ENCODE measurements around the gene NEU4. TPM values are rescaled to one million over a fixed set of nuclear protein-coding genes. Genes with fewer than 3 reads are reported as not detected.

NEU4 gene
- total and polyA plus RNA-seq, 9 of the 15 experiments (the other 6 are each of a cell fraction or from before 2014, with no cell fraction given) = 0.01 to 0.40 TPM; not detected in 7

- no peak for TF ChIP-seq POU5F1 (IDR thresholded peaks at IDR 0.05; ENCODE audit: borderline replicate concordance, low read depth, low read length, partially characterized antibody)
- no peak for TF ChIP-seq CHCHD3 (CRISPR knock-in tag; IDR thresholded peaks at IDR 0.05)
- no peak for TF ChIP-seq NONO (IDR thresholded peaks at IDR 0.05; ENCODE audit: low read depth in 2 of 2, low read length in 1 of 2)
- no peak for TF ChIP-seq ZNF639 (CRISPR knock-in tag; conservative IDR thresholded peaks at IDR 0.05 in 1 of 2, IDR thresholded peaks at IDR 0.05 in 1 of 2)
- no peak for TF ChIP-seq TRIM25 (IDR thresholded peaks at IDR 0.05; ENCODE audit: borderline replicate concordance)
- no peak for TF ChIP-seq ZBTB12 (CRISPR knock-in tag; IDR thresholded peaks at IDR 0.05)
- TF ChIP-seq TFE3 (CRISPR knock-in tag; IDR thresholded peaks at IDR 0.05) = no peak
- no peak for TF ChIP-seq ZNF3 (CRISPR knock-in tag; IDR thresholded peaks at IDR 0.05)
- no peak for TF ChIP-seq JUNB (CRISPR knock-in tag; conservative IDR thresholded peaks at IDR 0.05)
- 0 out of 2 replicates have a peak, but pooled peaks have one; percentile 40 for TF ChIP-seq CBX1 (IDR thresholded peaks at IDR 0.05; ENCODE audit: low read depth)
- no peak for TF ChIP-seq TSC22D4 (tag; IDR thresholded peaks at IDR 0.05)
- no peak for TF ChIP-seq ZSCAN32 (CRISPR knock-in tag; IDR thresholded peaks at IDR 0.05)
- TF ChIP-seq ESRRB (CRISPR knock-in tag; IDR thresholded peaks at IDR 0.05; ENCODE audit: borderline replicate concordance) = no peak
- no peak for TF ChIP-seq KDM2B (CRISPR knock-in tag; IDR thresholded peaks at IDR 0.05)
- no peak for TF ChIP-seq KAT8 (IDR thresholded peaks at IDR 0.05; ENCODE audit: low read depth)
- TF ChIP-seq GTF2B (IDR thresholded peaks at IDR 0.05; ENCODE audit: extremely low read depth, insufficient read length) = no peak
- no peak for TF ChIP-seq ZNF76 (CRISPR knock-in tag; IDR thresholded peaks at IDR 0.05; ENCODE audit: borderline replicate concordance)
- no peak for TF ChIP-seq MAFG (tag; conservative IDR thresholded peaks at IDR 0.05)
- no peak for TF ChIP-seq MTF1 (CRISPR knock-in tag; IDR thresholded peaks at IDR 0.05; ENCODE audit: borderline replicate concordance)
- TF ChIP-seq CEBPG (CRISPR knock-in tag; IDR thresholded peaks at IDR 0.05) = peak; percentile 50
- TF ChIP-seq CEBPG (tag; conservative IDR thresholded peaks at IDR 0.05 in 1 of 2, IDR thresholded peaks at IDR 0.05 in 1 of 2) = no peak; a peak in 1 of 4 replicates
- no peak for TF ChIP-seq PML (IDR thresholded peaks at IDR 0.05; ENCODE audit: low read length)
These were observed 48.7 kb upstream of the NEU4 start (continued) for GRCh38 chr2:241760301-241760771.

Measured in K562 (cell line).